GM19463 (cell line): ENCODE measurements around the gene NEB.
"Not testable (repeated sequence)": the region's sequence is repeated elsewhere in the genome, so short reads cannot be mapped to it uniquely, and the experiment has no call there.

Source experiments
- ATAC-seq: cut with Tn5 transposase; IDR thresholded peaks from one replicate; pipeline ENCODE4 v1.9.1; 2021; ENCODE audit warnings: mild to moderate bottlenecking, moderate library complexity; ENCODE audit not compliant: unreplicated experiment

The NEB gene

GRCh38 chr2:151760139-151760650, 25.9 kb upstream of the NEB start:
- no peak for ATAC-seq

- no peak for ATAC-seq
Observed at GRCh38 chr2:151758744-151759143, 24.5 kb upstream of the NEB start.

GRCh38 chr2:151757861-151758260, 23.6 kb upstream of the NEB start:
- ATAC-seq = no peak

- no peak for ATAC-seq
Observed at GRCh38 chr2:151756820-151757219, 22.5 kb upstream of the NEB start.

GRCh38 chr2:151754253-151754897, 20.1 kb upstream of the NEB start:
- ATAC-seq = no peak

- ATAC-seq = no peak
Observed at GRCh38 chr2:151753540-151753939, 19.3 kb upstream of the NEB start.

- not testable (repeated sequence) for ATAC-seq
Observed at GRCh38 chr2:151745261-151745660, 11.0 kb upstream of the NEB start.

- peak; percentile 74 for ATAC-seq
Observed at GRCh38 chr2:151730262-151730975, 3.9 kb downstream of the NEB start.

GRCh38 chr2:151729837-151730236, 4.4 kb downstream of the NEB start:
- no peak for ATAC-seq

GRCh38 chr2:151729415-151729811, 4.9 kb downstream of the NEB start:
- ATAC-seq = no peak

- ATAC-seq = peak; percentile 50
Observed at GRCh38 chr2:151728804-151729414, 5.4 kb downstream of the NEB start.

- ATAC-seq = no peak
Observed at GRCh38 chr2:151727593-151728552, 6.4 kb downstream of the NEB start.

- ATAC-seq = no peak
Observed at GRCh38 chr2:151721161-151721560, 13.1 kb downstream of the NEB start.

GRCh38 chr2:151720521-151720920, 13.8 kb downstream of the NEB start:
- no peak for ATAC-seq

- ATAC-seq = no peak
Observed at GRCh38 chr2:151718796-151719195, 15.5 kb downstream of the NEB start.

- no peak for ATAC-seq
Observed at GRCh38 chr2:151718247-151718646, 16.0 kb downstream of the NEB start.

- ATAC-seq = no peak
Observed at GRCh38 chr2:151716721-151717120, 17.6 kb downstream of the NEB start.

- ATAC-seq = peak; percentile 60
Observed at GRCh38 chr2:151713291-151713903, 20.9 kb downstream of the NEB start.

- no peak for ATAC-seq
Observed at GRCh38 chr2:151711025-151711424, 23.3 kb downstream of the NEB start.

GRCh38 chr2:151708788-151709187, 25.5 kb downstream of the NEB start:
- ATAC-seq = no peak
